Hindlimb muscle (tissue), 1 donor: Measurements from ENCODE around the gene AKAP5. TPM values are rescaled to one million over a fixed set of nuclear protein-coding genes. Genes with fewer than 3 reads are reported as not detected.

ENCODE experiments used
- polyA plus RNA-seq: library from polyadenylated mRNA; unstranded; fragments of 120-200 nt; gene quantifications from one replicate; pipeline ENCODE4 v1.2.1, GENCODE V29; 2013; ENCODE audit not compliant: insufficient read length

The AKAP5 gene
- polyA plus RNA-seq, 1 donor = 0.45 TPM

Other genes starting within 250 kb of the AKAP5 start
- 0.41 TPM for gene ESR2, start 171.1 kb upstream of the AKAP5 start, polyA plus RNA-seq
- gene MTHFD1, start 77.1 kb upstream of the AKAP5 start, polyA plus RNA-seq = 45.7 TPM
- 7.8 TPM for gene ZBTB25, start 38.3 kb downstream of the AKAP5 start, polyA plus RNA-seq
- gene ZBTB1, start 39.3 kb downstream of the AKAP5 start, polyA plus RNA-seq = 28.6 TPM
- 6.0 TPM for gene HSPA2, start 75.2 kb downstream of the AKAP5 start, polyA plus RNA-seq
- not detected for gene PPP1R36, start 84.5 kb downstream of the AKAP5 start, polyA plus RNA-seq
- 24.8 TPM for gene PLEKHG3, start 238.9 kb downstream of the AKAP5 start, polyA plus RNA-seq